Activated CD8-positive, alpha-beta T cell treated with anti-CD3 and anti-CD28 coated beads for 36 hours (primary cell): Measurements from ENCODE around the gene ZNF483. TPM values are rescaled to one million over a fixed set of nuclear protein-coding genes. Genes with fewer than 3 reads are reported as not detected.
A peak's percentile ranks its signal among the peaks of the same experiment; 100 is the strongest.

Experiments
- ATAC-seq: fragments of 200-7000 bp; cut with Tn5 transposase; one replicate; pipeline ENCODE4 v1.10.0; 2021; ENCODE audit warnings: mild to moderate bottlenecking, moderate library complexity
- CTCF ChIA-PET: fragments of 350-600 bp; sonication (Branson Sonifier 250); formaldehyde crosslinking; loops from one replicate; lab custom pipeline; 2021; ENCODE audit warnings: antibody characterized with exemption; lab: Charles Lee
- POLR2A ChIA-PET: fragments of 350-600 bp; sonication (Branson Sonifier 250); formaldehyde crosslinking; loops from one replicate; lab custom pipeline; 2021; ENCODE audit warnings: antibody characterized with exemption; lab: Charles Lee
- DNase-seq: peaks from one replicate; pipeline ENCODE4 v3.0.0-alpha.2; 2020
- H3K27ac Mint-ChIP-seq: one replicate; pipeline ENCODE4 v1.8.0; 2021; ENCODE audit warnings: mild to moderate bottlenecking, mixed read lengths
- H3K27me3 Mint-ChIP-seq: one replicate; pipeline ENCODE4 v1.8.0; 2021; ENCODE audit warnings: mixed read lengths
- H3K36me3 Mint-ChIP-seq: one replicate; pipeline ENCODE4 v1.8.0; 2021; ENCODE audit warnings: low read depth, mixed read lengths
- H3K4me1 Mint-ChIP-seq: one replicate; pipeline ENCODE4 v1.8.0; 2021; ENCODE audit warnings: low read depth, mixed read lengths
- H3K4me3 Mint-ChIP-seq: one replicate; pipeline ENCODE4 v1.8.0; 2021; ENCODE audit warnings: mild to moderate bottlenecking, moderate library complexity, mixed read lengths
- H3K9me3 Mint-ChIP-seq: one replicate; pipeline ENCODE4 v1.8.0; 2021; ENCODE audit warnings: mixed read lengths
- CTCF ChIP-seq: fragments of 200-600 bp; IDR thresholded peaks from one replicate; pipeline ENCODE4 v1.8.0; 2022; ENCODE audit warnings: antibody characterized with exemption, mild to moderate bottlenecking
- intact Hi-C: fragments of 100-400 bp; cut with micrococcal nuclease; formaldehyde crosslinking; loops from one replicate; pipeline ENCODE4 v1.10.0; 2022
- total RNA-seq, 2 experiments: library from RNA; stranded (reverse); gene quantifications; one replicate each; pipeline ENCODE4 v1.2.3, GENCODE V29; 2021

Gene ZNF483
- total RNA-seq, 2 experiments from 2014 or later, result 2.6 to 2.8 TPM

- H3K4me1 Mint-ChIP-seq, result peaks cover 11% of the 10 kb centered on the region
- H3K36me3 Mint-ChIP-seq, result no peaks in the 10 kb centered on the region
- intact Hi-C loops, result loop anchor here (5.0 to 10.0 kb wide), 2 partner anchors 93 to 465 kb away; no protein-coding TSS in a partner anchor
- TF ChIP-seq CTCF, result no peak
- DNase-seq (peak; percentile 46), ATAC-seq (peak; percentile 36)
- H3K27ac Mint-ChIP-seq, result no peak within 1 kb of the TSS
- no peaks in the 10 kb centered on the region for H3K9me3 Mint-ChIP-seq
- H3K4me3 Mint-ChIP-seq, result peak within 1 kb of the TSS; percentile 79
- POLR2A ChIA-PET, result no interaction called here
- CTCF ChIA-PET, result interaction anchor here (0.8 to 1.4 kb wide), 8 partner anchors 11 to 476 kb away, joined by 3 to 25 read pairs (median 4); no protein-coding TSS in a partner anchor
- H3K27me3 Mint-ChIP-seq, result peaks cover 29% of the 10 kb centered on the region
These were observed 74.3 kb downstream of the ZNF483 start, which contains the start of gene PTGR1 for GRCh38 chr9:111599092-111599954. Gene PTGR1, minus strand, starts transcription at chr9:111599647. Its CDS starts 2,225 bp downstream, at chr9:111597422.

GRCh38 chr9:111599955-111600343 is 75.0 kb downstream of the ZNF483 start:
- Mint-ChIP-seq H3K4me3 (peak overlapping the region; percentile 79), H3K27ac (no peak overlapping the region), H3K9me3 (no peaks in the 10 kb centered on the region), H3K27me3 (peaks cover 31% of the 10 kb centered on the region), H3K4me1 (peaks cover 11% of the 10 kb centered on the region), H3K36me3 (no peaks in the 10 kb centered on the region)
- TF ChIP-seq CTCF, result no peak
- no peak for ATAC-seq
- ChIA-PET CTCF (interaction anchor here (0.6 to 0.8 kb wide), 2 partner anchors 11 to 21 kb away, joined by 3 to 4 read pairs; no protein-coding TSS in a partner anchor), POLR2A (interaction anchor here (0.9 kb wide), 1 partner anchor 31 kb away, joined by 3 read pairs; the partner anchor contains the start of gene DNAJC25)
- no peak for DNase-seq
- intact Hi-C loops, result loop anchor here (5.0 to 10.0 kb wide), 2 partner anchors 92 to 465 kb away; no protein-coding TSS in a partner anchor

DNA sequence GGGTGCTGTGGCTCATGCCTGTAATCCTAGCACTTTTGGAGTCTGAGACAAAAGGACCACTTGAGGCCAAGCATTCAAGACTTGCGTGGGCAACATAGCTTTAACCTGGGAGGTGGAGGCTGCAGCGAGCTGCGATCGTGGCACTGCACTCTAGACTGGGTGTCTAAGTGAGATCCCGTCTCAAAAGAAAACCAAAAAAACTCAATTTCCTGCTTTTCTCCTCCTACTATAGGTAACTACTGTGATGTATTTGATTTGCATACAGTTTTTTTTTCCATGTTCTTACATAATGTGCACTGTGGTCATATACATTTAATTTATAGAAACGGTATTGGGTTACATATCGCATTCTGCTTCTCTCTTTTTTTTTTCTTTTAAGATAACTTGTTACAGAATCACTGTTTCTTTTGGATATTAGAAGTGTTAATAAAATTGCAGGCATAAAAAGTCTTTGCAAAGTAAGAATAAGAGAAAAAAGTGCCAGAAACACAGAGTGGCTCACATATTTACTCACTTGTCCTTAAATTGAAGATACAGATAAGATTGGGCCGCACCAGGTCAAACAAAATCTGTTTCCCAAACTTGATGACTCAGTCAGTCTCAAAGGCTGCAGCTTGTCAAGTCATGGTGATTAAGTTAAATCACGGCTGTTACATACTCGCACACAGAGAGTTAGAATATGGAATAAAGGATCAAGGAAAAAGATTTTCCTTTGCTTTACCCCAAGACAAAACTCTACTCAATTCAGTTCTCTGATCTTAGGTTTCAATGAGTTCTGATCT is 76.4 kb downstream of the ZNF483 start:
- DNase-seq (no peak), ATAC-seq (no peak)
- no peak for TF ChIP-seq CTCF
- Mint-ChIP-seq H3K4me3 (no peak overlapping the region), H3K4me1 (peaks cover 11% of the 10 kb centered on the region), H3K9me3 (no peaks in the 10 kb centered on the region), H3K36me3 (no peaks in the 10 kb centered on the region), H3K27ac (no peak overlapping the region), H3K27me3 (peaks cover 31% of the 10 kb centered on the region)
- CTCF ChIA-PET, result no interaction called here
- intact Hi-C loops, result no loop called here
- POLR2A ChIA-PET, result no interaction called here

GRCh38 chr9:111603041-111603440 is 78.1 kb downstream of the ZNF483 start:
- Mint-ChIP-seq H3K36me3 (no peaks in the 10 kb centered on the region), H3K9me3 (no peaks in the 10 kb centered on the region), H3K27ac (no peak overlapping the region), H3K4me1 (peaks cover 8% of the 10 kb centered on the region), H3K27me3 (peaks cover 26% of the 10 kb centered on the region), H3K4me3 (no peak overlapping the region)
- DNase-seq (no peak), ATAC-seq (no peak)
- CTCF ChIA-PET, result no interaction called here
- POLR2A ChIA-PET, result no interaction called here
- intact Hi-C loops, result no loop called here
- no peak for TF ChIP-seq CTCF
